Breast epithelium (tissue), 4 donors: ENCODE data around the gene ITPRIP. TPM values are rescaled to one million over a fixed set of nuclear protein-coding genes. Genes with fewer than 3 reads are reported as not detected.

Experiments used
- DNase-seq, 2 donors: peaks; one replicate each; pipeline ENCODE4 v3.0.0-alpha.2; 2019; ENCODE audit warnings: low spot score in 2 of 2
- H3K27ac ChIP-seq, 2 donors: fragments of 200-600 bp; sonication (generic) in 1 of 2; one replicate each; pipeline ENCODE4 v1.5.1; 2016 to 2019; ENCODE audit warnings: mild to moderate bottlenecking in 1 of 2
- H3K27me3 ChIP-seq, 2 donors: fragments of 200-600 bp; sonication (generic) in 1 of 2; one replicate each; pipeline versions ENCODE4 v1.5.1 to v1.6.0; 2017 to 2019; ENCODE audit warnings: control low read depth in 1 of 2, mild to moderate bottlenecking in 1 of 2
- H3K36me3 ChIP-seq: fragments of 200-600 bp; one replicate; pipeline ENCODE4 v1.5.1; 2019
- H3K4me1 ChIP-seq, 2 donors: fragments of 200-600 bp; sonication (generic); one replicate each; pipeline ENCODE4 v1.5.1; 2016 to 2019; ENCODE audit warnings: control low read depth in 1 of 2
- H3K4me3 ChIP-seq, 3 donors: fragments of 200-600 bp; sonication (generic); 1 replicate in 2 of 3; 2 replicates in 1 of 3; pipeline ENCODE4 v1.5.1; 2016 to 2019; ENCODE audit warnings: mild to moderate bottlenecking in 3 of 3, moderate library complexity in 2 of 3
- H3K9me3 ChIP-seq, 2 donors: fragments of 200-600 bp; sonication (generic) in 1 of 2; one replicate each; pipeline ENCODE4 v1.5.1; 2016 to 2019; ENCODE audit warnings: control low read depth in 1 of 2
- POLR2A ChIP-seq: fragments of 450-650 bp; IDR thresholded peaks from one replicate; pipeline ENCODE4 v1.6.1; 2016; ENCODE audit warnings: antibody characterized with exemption, mild to moderate bottlenecking, moderate library complexity
- POLR2AphosphoS5 ChIP-seq, 3 donors: sonication (generic); formaldehyde crosslinking; IDR thresholded peaks; one replicate each; pipeline ENCODE4 v1.6.1; 2017; ENCODE audit warnings: antibody characterized with exemption in 3 of 3
- intact Hi-C: fragments of 100-400 bp; cut with DNase I; formaldehyde crosslinking; loops from one replicate; pipeline ENCODE4 v1.15.1; 2023; ENCODE audit warnings: low total_unique reads
- total RNA-seq, 3 donors: library from RNA; depleted of rRNA; stranded (reverse); fragments of >200 nt; gene quantifications; one replicate each; pipeline ENCODE4 v1.1.0, GENCODE V29; 2016
- TF ChIP-seq, protein P1 (sequence below), 3 donors: fragments of 450-650 bp; IDR thresholded peaks; one replicate each; pipeline ENCODE4 v1.5.1; 2016 to 2017; ENCODE audit warnings: antibody characterized with exemption in 3 of 3, mild to moderate bottlenecking in 3 of 3, moderate library complexity in 3 of 3

Gene ITPRIP
- total RNA-seq, 3 donors from 2014 or later, result 12.0 to 35.4 (median 20.9) TPM

DNA sequence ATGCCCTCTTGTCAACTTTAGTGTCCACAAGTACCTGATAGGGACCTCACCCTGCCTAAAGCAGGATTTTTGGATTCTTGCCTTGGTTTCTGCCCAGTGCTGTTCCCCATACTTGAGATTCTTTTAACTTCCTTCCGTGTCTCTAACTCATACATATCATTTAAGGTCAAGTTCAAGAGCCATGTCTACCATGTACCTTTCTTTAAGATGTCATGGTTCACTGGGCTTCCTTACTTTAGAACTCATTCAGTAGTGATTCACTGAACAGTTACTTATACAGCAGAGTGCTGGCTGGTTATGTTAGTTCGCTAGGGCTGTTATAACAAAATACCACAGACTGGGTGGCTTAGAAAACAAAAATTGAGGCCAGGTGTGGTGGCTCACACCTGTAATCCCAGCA lies 10.3 kb upstream of the ITPRIP start:
- Histone ChIP-seq H3K27ac (no peak overlapping the region), H3K27me3 (no peaks in the 10 kb centered on the region), H3K4me3 (no peak overlapping the region), H3K4me1 (no peaks in the 10 kb centered on the region), H3K36me3 (no peaks in the 10 kb centered on the region), H3K9me3 (no peaks in the 10 kb centered on the region)
- no peak for DNase-seq
- no peak for TF ChIP-seq POLR2A
- TF ChIP-seq, protein P1, sequence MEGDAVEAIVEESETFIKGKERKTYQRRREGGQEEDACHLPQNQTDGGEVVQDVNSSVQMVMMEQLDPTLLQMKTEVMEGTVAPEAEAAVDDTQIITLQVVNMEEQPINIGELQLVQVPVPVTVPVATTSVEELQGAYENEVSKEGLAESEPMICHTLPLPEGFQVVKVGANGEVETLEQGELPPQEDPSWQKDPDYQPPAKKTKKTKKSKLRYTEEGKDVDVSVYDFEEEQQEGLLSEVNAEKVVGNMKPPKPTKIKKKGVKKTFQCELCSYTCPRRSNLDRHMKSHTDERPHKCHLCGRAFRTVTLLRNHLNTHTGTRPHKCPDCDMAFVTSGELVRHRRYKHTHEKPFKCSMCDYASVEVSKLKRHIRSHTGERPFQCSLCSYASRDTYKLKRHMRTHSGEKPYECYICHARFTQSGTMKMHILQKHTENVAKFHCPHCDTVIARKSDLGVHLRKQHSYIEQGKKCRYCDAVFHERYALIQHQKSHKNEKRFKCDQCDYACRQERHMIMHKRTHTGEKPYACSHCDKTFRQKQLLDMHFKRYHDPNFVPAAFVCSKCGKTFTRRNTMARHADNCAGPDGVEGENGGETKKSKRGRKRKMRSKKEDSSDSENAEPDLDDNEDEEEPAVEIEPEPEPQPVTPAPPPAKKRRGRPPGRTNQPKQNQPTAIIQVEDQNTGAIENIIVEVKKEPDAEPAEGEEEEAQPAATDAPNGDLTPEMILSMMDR (IDR thresholded peaks at IDR 0.05), result no peak
- no peak for TF ChIP-seq POLR2AphosphoS5 (IDR thresholded peaks at IDR 0.05)
- intact Hi-C loops, result loop anchor here (5.0 kb wide), 2 partner anchors 41 to 56 kb away; no protein-coding TSS in a partner anchor

DNA sequence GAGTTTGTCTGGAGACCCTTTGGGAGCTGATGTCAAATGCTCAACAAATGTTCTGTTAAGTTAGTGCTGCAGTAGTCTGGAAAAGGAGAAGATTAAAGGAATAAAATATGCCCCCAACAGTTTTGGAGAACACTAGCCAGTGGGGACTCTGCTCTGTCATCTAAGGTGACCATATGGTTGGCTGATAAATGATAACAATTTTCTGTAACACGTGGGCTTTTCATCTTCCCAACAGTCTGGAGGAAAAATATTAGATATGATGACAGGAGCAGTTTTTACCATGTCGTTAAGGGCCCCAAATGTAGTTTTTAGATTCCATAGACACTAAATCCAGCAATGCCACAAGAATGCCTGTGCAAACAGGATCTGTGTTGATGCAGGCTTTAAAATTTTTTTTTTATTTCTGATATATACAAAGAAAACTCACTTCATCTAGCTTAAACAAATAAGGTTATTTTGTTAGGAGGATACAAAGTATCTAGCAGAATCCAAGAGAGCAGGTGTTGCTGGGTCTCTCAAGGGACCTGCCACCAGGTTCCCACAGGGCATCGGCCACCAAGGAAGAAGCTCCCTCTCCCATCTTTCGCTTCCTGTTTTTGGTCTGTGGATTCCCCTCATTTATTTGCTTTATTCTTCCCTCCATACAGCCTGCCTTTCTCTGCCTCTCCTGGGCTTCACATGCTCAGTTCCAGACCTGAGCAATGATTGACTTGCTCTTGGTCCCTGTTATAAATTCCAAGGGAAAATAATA lies 9.2 kb upstream of the ITPRIP start:
- Histone ChIP-seq H3K4me3 (no peak overlapping the region), H3K4me1 (no peaks in the 10 kb centered on the region), H3K36me3 (no peaks in the 10 kb centered on the region), H3K27ac (no peak overlapping the region), H3K9me3 (no peaks in the 10 kb centered on the region), H3K27me3 (no peaks in the 10 kb centered on the region)
- no peak for TF ChIP-seq POLR2A
- no peak for TF ChIP-seq POLR2AphosphoS5 (IDR thresholded peaks at IDR 0.05)
- TF ChIP-seq, protein P1 (IDR thresholded peaks at IDR 0.05), result no peak
- intact Hi-C loops, result loop anchor here (5.0 kb wide), 2 partner anchors 40 to 55 kb away; no protein-coding TSS in a partner anchor
- no peak for DNase-seq

DNA sequence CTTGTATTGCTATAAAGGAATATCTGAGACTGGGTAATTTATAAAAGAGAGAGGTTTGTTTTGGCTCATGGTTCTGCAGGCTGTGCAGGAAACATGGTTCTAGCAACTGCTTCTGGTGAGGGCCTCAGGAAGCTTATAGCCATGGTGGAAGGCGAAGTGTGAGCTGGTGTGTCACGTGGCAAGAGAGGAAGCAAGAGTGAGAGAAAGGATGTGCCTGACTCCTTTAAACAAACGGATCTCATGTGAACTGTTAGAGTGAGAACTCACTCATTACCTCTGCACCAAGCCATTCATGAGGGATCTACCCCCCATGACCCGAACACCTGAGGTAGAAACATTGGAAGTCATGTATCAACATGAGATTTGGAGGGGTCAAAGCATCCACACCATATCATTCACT lies 7.7 kb upstream of the ITPRIP start:
- Histone ChIP-seq H3K27me3 (no peaks in the 10 kb centered on the region), H3K36me3 (no peaks in the 10 kb centered on the region), H3K27ac (no peak overlapping the region), H3K4me1 (no peaks in the 10 kb centered on the region), H3K4me3 (no peak overlapping the region), H3K9me3 (no peaks in the 10 kb centered on the region)
- no peak for TF ChIP-seq POLR2AphosphoS5 (IDR thresholded peaks at IDR 0.05)
- TF ChIP-seq, protein P1 (IDR thresholded peaks at IDR 0.05), result no peak
- intact Hi-C loops, result loop anchor here (5.0 kb wide), 2 partner anchors 39 to 54 kb away; no protein-coding TSS in a partner anchor
- no peak for DNase-seq

DNA sequence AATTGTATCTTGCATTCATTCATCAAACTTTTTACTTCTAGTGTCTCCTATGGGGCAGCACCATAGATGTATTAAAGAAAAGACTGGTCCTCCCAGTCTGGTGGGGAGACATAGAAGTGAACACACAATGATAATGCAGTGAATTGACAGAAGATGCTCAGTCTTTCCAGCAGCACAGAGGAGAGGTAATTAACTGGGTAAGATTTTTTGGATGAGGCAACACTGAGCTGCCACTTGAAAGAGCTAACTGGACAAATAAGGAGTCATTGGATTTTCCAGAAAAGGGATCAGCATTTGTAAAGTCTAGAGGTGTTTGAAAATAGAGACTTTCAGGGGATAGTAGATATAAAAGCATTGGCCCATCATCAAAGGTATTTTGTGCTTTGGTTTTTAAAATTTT lies 7.2 kb upstream of the ITPRIP start:
- Histone ChIP-seq H3K4me3 (no peak overlapping the region), H3K27ac (no peak overlapping the region), H3K27me3 (no peaks in the 10 kb centered on the region), H3K4me1 (no peaks in the 10 kb centered on the region), H3K36me3 (no peaks in the 10 kb centered on the region), H3K9me3 (no peaks in the 10 kb centered on the region)
- DNase-seq, result no peak
- intact Hi-C loops, result loop anchor here (5.0 kb wide), 2 partner anchors 38 to 53 kb away; no protein-coding TSS in a partner anchor
- TF ChIP-seq POLR2A (no peak), POLR2AphosphoS5 (IDR thresholded peaks at IDR 0.05) (no peak)
- TF ChIP-seq, protein P1 (IDR thresholded peaks at IDR 0.05), result no peak

DNA sequence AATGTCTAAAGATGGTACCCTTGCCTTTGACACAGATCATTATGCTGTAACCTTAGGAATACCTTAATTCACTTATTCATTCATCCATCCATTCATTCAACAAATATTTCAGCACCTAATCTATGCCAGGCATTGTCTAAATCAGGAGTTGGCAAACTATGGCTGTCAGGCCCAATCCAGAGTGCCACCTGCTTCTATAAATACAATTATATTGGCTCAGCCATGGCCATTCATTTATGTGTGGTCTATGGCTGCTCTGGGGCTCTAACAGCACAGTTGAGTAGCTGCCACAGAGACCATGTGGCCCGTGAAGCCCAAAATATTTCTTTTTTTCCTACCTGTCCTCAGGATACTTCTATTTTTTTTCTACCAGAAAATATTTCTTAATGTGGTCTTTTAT lies 6.0 kb upstream of the ITPRIP start:
- Histone ChIP-seq H3K27ac (no peak overlapping the region), H3K9me3 (no peaks in the 10 kb centered on the region), H3K36me3 (no peaks in the 10 kb centered on the region), H3K27me3 (no peaks in the 10 kb centered on the region), H3K4me1 (no peaks in the 10 kb centered on the region), H3K4me3 (no peak overlapping the region)
- no peak for TF ChIP-seq POLR2A
- no peak for TF ChIP-seq POLR2AphosphoS5 (IDR thresholded peaks at IDR 0.05)
- TF ChIP-seq, protein P1 (IDR thresholded peaks at IDR 0.05), result no peak
- no peak for DNase-seq
- intact Hi-C loops, result no loop called here
